Activated naive CD4-positive, alpha-beta T cell treated with anti-CD3 and anti-CD28 coated beads, Interleukin-2, amount 50 U/mL, for 72 hours (primary cell): ENCODE measurements around the gene VDAC1. TPM values are rescaled to one million over a fixed set of nuclear protein-coding genes. Genes with fewer than 3 reads are reported as not detected.
"Not testable (repeated sequence)": the region's sequence is repeated elsewhere in the genome, so short reads cannot be mapped to it uniquely, and the experiment has no call there.

ENCODE experiments used
- ATAC-seq, 2 donors: fragments of 150-1000 bp; cut with Tn5 transposase; 2 replicates each; pipeline ENCODE4 v1.10.0; 2021; ENCODE audit warnings: mild to moderate bottlenecking in 2 of 2, moderate library complexity in 2 of 2
- DNase-seq, 2 donors: peaks; one replicate each; pipeline ENCODE4 v3.0.0; 2021 to 2022; ENCODE audit warnings: low spot score in 2 of 2
- H3K27ac Mint-ChIP-seq, 2 donors: one replicate each; pipeline ENCODE4 v1.8.0; 2022; ENCODE audit warnings: mild to moderate bottlenecking in 2 of 2, mixed read lengths in 2 of 2
- H3K36me3 Mint-ChIP-seq, 2 donors: one replicate each; pipeline ENCODE4 v1.8.0; 2022; ENCODE audit warnings: mixed read lengths in 2 of 2
- H3K9me3 Mint-ChIP-seq, 2 donors: one replicate each; pipeline ENCODE4 v1.8.0; 2022; ENCODE audit warnings: mixed read lengths in 2 of 2
- total RNA-seq, 2 donors: library from RNA; stranded (reverse); gene quantifications; one replicate each; pipeline ENCODE4 v1.2.3, GENCODE V29; 2022

Gene VDAC1
- total RNA-seq, 2 donors from 2014 or later: 289 to 522 TPM

DNA sequence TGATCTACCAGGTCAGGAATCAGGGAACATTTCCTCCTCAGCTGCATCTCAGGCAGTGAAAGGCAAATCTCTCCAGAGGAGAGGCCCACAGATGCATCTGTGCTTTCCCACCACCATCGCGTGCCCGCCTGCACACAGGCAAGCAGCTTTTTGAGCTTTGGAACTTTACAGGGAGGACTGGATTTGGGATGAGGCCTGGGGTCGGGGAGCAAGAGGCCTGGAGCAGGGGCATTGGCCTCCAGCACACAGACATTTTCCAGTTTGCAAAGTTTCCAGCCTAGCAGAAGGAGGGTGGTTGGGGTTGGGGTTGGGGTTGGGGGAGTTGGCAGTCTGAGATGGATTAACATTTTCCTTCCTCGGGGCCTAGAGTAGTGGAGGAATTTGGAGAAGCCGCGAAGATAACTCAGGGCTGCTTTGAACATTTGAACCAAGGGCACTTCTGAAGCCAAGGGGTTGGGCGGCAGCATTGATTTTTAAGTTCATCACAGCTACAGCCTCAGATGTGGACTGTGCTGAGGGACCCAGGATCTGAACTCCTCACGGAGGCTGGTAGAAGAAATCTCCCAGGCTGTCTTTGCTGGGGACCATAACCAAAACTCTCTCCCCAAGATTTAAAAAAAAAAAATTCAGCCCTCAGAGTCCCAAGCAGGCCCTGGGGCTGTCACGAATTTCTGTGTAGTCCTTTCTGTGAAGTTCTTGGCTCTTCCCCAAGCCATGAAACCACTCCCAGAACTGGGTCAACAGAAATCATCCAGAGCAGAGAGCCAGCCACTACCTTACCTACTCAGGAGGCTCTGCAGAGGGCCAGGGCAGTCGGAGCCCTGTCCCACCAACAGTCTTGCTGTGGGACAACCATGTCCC lies 61.9 kb downstream of the VDAC1 start:
- Mint-ChIP-seq H3K36me3 (no peaks in the 10 kb centered on the region), H3K27ac (no peak overlapping the region), H3K9me3 (no peaks in the 10 kb centered on the region)
- ATAC-seq (no peak), DNase-seq (no peak)

DNA sequence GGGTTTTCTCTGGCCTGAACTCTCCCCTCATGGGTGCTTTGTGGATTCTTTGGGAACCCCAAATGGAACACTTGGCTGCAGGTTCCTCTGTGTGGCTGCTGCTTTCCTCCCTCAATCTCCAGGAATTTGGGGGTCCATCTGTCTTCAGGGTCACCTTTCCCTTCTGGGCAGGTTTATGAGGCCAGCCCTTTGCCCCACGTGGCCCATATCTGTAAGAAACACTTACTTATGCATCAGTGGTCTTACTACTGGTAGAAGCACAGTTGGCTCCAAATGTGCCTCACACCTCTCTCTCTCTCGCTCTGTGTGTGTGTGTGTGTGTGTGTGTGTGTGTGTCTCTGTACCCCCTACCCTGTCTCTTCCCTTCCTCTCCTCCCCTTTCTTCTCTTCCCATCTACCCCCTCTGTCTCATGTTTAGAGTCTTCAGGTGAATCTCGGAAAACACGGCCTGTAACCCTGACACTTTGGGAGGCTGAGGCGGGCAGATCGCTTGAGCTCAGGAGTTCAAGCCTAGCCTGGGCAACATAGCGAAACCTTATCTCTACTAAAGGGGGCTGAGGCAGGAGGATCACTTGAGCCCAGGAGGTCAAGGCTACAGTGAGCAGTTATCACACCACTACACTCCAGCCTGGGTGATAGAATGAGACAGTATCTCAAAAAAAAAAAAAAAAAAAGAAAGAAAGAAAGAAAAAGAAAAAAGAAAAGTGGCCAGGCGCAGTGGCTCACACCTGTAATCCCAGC lies 63.1 kb downstream of the VDAC1 start:
- ATAC-seq: no peak
- DNase-seq: no peak
- H3K27ac Mint-ChIP-seq: peak overlapping the region in 1 of 2 donors; percentile 81
- peaks cover 0 to 2% of the 10 kb centered on the region in 2 donors for H3K36me3 Mint-ChIP-seq
- H3K9me3 Mint-ChIP-seq: no peaks in the 10 kb centered on the region

DNA sequence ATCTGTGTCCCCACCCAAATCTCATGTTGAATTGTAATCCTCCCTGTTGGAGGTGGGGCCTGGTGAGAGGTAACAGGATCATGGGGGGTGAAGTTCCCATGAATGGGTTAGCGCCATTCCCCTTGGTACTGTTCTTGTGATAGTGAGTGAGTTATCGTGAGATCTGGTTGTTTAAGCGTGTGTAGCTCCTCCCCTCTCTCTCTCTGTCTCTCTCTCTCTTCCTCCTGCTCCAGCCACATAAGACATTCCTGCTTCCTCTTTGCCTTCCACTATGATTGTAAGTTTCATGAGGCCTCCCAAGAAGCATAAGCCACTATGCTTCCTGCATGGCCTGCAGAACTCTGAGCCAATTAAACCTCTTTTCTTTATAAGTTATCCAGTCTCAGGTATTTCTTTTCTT lies 65.1 kb downstream of the VDAC1 start:
- Mint-ChIP-seq H3K9me3 (no peaks in the 10 kb centered on the region), H3K27ac (no peak overlapping the region), H3K36me3 (peaks cover 0 to 6% of the 10 kb centered on the region in 2 donors)
- DNase-seq (no peak), ATAC-seq (no peak)

GRCh38 chr5:133938929-133939328 lies 65.8 kb downstream of the VDAC1 start:
- ATAC-seq (no peak), DNase-seq (no peak)
- Mint-ChIP-seq H3K9me3 (no peaks in the 10 kb centered on the region), H3K36me3 (peaks cover 0 to 6% of the 10 kb centered on the region in 2 donors), H3K27ac (no peak overlapping the region)

- H3K27ac Mint-ChIP-seq: no peak overlapping the region
- no peaks in the 10 kb centered on the region for H3K9me3 Mint-ChIP-seq
- no peak for ATAC-seq
- H3K36me3 Mint-ChIP-seq: peaks cover 0 to 6% of the 10 kb centered on the region in 2 donors
- no peak for DNase-seq
Measured at GRCh38 chr5:133938039-133938821, 66.5 kb downstream of the VDAC1 start.

DNA sequence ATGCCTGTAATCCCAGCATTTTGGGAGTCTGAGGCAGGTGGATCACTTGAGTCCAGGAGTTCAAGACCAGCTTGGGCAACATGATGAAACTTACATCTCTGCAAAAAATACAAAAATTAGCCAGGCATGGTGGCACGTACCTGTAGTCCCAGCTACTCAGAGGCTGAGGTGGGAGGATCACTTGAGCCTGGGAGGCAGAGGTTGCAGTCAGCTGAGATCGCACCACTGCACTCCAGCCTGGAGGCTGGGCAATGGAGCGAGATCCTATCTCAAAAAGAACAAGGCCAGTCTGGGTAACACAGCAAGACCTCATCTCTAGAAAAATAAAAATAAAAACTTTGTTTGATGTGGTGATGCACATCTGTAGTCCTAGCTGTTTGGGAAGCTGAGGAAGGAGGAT lies 67.1 kb downstream of the VDAC1 start:
- not testable (repeated sequence) for H3K27ac Mint-ChIP-seq, DNase-seq, H3K9me3 Mint-ChIP-seq, H3K36me3 Mint-ChIP-seq, ATAC-seq

DNA sequence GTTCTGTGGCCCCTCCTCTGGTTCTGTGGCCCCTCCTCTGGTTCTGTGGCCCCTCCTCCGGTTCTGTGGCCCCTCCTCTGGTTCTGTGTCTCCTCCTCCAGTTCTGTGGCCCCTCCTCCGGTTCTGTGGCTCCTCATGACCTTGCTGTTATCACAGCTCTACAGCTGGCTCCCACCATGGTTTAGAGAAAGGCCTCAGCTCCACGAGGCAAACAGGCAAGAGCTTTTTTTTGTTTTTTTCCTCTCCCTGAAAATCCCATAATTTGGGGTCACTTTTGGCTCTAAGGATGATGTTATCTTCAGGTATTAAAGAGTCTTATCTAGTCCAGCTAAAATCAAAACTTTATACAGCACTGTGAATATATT lies 68.1 kb downstream of the VDAC1 start:
- ATAC-seq: no peak
- no peaks in the 10 kb centered on the region for H3K9me3 Mint-ChIP-seq
- H3K27ac Mint-ChIP-seq: peak overlapping the region in 1 of 2 donors; percentile 86
- H3K36me3 Mint-ChIP-seq: peaks cover 0 to 6% of the 10 kb centered on the region in 2 donors
- no peak for DNase-seq

GRCh38 chr5:133935991-133936650 lies 68.7 kb downstream of the VDAC1 start:
- ATAC-seq, H3K27ac Mint-ChIP-seq, H3K9me3 Mint-ChIP-seq, DNase-seq, H3K36me3 Mint-ChIP-seq: not testable (repeated sequence)

GRCh38 chr5:133935667-133935940 lies 69.2 kb downstream of the VDAC1 start:
- no peaks in the 10 kb centered on the region for H3K9me3 Mint-ChIP-seq
- peaks cover 0 to 6% of the 10 kb centered on the region in 2 donors for H3K36me3 Mint-ChIP-seq
- H3K27ac Mint-ChIP-seq: no peak overlapping the region
- no peak for ATAC-seq
- DNase-seq: no peak

- peaks cover 0 to 6% of the 10 kb centered on the region in 2 donors for H3K36me3 Mint-ChIP-seq
- H3K27ac Mint-ChIP-seq: no peak overlapping the region
- no peaks in the 10 kb centered on the region for H3K9me3 Mint-ChIP-seq
- DNase-seq (no peak), ATAC-seq (no peak)
Measured at GRCh38 chr5:133934822-133935666, 69.7 kb downstream of the VDAC1 start.

DNA sequence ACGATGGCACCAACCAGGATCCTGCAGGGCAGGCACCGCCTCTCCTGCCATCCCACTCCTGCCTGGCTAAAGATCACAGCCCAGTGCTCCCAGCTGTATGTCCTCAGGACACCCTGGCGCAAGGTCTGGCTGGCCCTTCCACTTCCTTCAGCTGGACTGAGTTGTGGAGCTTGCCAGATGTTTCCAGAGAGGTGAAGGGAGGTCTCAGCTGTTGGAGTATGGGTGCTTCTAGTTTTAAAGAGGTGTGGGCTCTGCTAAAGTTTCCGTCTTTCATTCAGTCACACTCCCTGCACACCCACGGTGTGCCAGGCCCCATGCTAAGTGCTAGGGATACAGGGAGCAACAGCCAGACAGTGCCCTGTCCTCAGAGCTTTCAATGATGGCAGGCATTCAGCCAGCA lies 70.5 kb downstream of the VDAC1 start:
- DNase-seq: no peak
- no peak for ATAC-seq
- H3K36me3 Mint-ChIP-seq: peaks cover 0 to 6% of the 10 kb centered on the region in 2 donors
- H3K27ac Mint-ChIP-seq: no peak overlapping the region
- no peaks in the 10 kb centered on the region for H3K9me3 Mint-ChIP-seq

DNA sequence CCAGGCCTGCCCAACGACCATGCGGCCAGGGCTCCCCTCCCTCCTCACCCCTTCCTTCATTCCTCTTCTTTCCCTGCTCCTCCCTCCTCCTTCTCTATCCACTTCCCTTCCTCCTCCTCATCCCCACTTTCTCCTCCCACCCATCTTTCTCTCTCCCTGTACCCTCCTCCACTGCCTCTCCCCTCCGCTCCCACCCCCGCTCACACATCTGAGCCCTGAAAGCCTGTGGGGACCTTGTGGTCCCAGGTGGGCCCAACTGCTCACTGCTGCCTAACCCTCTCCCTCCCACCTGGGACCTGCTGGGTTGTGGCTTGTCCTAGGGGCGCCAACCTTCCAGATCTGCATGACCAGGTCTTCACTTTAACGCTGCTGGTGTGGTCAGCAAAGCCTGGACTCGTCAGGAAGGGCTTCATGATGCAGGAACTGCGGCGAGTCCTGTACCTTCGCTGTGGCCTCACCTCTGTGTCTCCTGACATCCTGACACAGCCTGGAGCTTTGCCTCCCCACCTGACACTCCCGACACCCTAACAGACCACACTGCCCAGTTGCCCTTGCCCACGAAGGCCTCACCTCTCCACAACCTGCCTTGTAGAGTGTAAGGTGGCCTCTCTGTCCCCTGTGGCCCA lies 71.0 kb downstream of the VDAC1 start:
- DNase-seq (no peak), ATAC-seq (no peak)
- Mint-ChIP-seq H3K36me3 (peaks cover 0 to 6% of the 10 kb centered on the region in 2 donors), H3K27ac (no peak overlapping the region), H3K9me3 (no peaks in the 10 kb centered on the region)

DNA sequence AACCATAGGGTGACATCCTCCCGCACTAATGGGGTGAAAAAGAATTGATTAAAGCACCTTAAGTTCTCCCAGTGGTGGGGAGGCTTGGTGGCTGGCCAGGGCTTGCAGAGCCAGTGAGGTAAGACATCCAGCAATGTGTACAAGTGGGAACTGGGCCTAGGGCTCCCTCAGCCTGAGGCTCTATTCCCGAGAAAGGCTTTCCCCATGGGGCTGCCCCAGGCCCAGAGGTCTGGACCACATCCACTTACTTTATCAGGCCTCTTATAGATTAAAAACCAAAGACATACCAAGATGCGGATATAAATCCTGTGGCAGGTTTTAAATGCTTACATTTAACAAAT lies 71.6 kb downstream of the VDAC1 start:
- no peak for DNase-seq
- ATAC-seq: no peak
- Mint-ChIP-seq H3K9me3 (no peaks in the 10 kb centered on the region), H3K27ac (no peak overlapping the region), H3K36me3 (peaks cover 0 to 6% of the 10 kb centered on the region in 2 donors)

DNA sequence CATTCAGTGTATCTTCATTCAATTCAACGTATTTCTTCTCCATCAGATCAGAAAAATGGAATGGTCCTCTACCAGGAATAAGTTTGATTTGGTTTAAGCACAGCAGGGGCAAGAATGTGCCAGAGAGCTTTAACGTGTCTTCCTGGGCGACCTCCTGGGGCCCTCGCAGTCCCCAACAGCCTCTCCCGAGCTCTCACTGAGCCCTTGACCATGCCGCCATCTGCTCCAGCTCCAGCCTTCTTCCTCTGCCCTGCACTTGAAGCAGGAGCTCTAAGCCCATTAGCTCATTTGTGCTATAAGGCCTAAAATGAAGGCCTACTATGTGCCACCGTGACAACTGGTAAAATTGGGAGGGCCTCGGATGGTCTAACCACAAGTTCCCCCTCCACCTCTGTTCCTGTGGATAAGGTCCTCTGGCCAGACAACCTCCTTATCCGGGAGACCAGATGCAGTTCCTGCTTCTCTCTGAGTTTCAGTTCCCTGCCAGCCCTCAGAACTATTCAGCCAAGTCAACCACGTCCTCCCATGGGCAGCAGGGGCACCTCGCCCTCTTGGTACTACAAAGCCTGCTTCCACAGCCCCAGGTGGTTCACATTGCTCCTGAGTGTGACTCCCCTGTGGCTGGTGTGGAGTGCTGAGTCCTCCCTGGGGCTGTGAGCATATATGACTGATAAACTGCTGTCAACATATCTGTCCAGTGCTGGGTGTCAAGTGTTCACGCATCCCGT lies 72.2 kb downstream of the VDAC1 start:
- Mint-ChIP-seq H3K36me3 (peaks cover 0 to 6% of the 10 kb centered on the region in 2 donors), H3K9me3 (no peaks in the 10 kb centered on the region), H3K27ac (peak overlapping the region in 1 of 2 donors; percentile 36)
- ATAC-seq (no peak), DNase-seq (no peak)

DNA sequence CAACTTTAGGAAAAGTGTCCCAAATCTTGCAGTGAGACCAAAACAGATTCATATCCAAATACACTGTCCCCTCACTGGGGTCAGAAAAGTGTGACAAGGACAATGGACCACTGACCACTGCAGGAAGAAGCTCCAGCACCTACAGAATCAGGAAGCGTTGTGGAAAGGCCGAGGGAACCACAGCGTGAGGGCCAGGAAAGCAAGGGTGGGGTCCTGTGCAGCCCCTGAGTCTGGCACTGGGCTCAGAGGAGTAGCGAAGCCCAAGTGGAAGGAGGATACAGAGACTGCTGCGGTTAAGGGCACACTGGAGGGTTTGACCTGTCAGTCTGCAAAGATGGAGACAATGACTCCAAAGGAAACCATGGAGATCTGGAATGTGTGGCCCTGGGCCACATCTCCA lies 73.2 kb downstream of the VDAC1 start:
- no peaks in the 10 kb centered on the region for H3K9me3 Mint-ChIP-seq
- peak overlapping the region; percentile 12 to 33 for H3K27ac Mint-ChIP-seq
- ATAC-seq: no peak
- peaks cover 0 to 3% of the 10 kb centered on the region in 2 donors for H3K36me3 Mint-ChIP-seq
- DNase-seq: no peak
